Activated naive CD8-positive, alpha-beta T cell treated with anti-CD3 and anti-CD28 coated beads, Interleukin-2, amount 50 U/mL, for 24 hours (primary cell): ENCODE measurements around the gene BLMH.

ENCODE experiments used
- ATAC-seq: fragments of 150-1000 bp; cut with Tn5 transposase; one replicate; pipeline ENCODE4 v1.10.0; 2021
- DNase-seq: peaks from one replicate; pipeline ENCODE4 v3.0.0; 2021
- H3K27ac Mint-ChIP-seq: one replicate; pipeline ENCODE4 v1.8.0; 2021; ENCODE audit warnings: mild to moderate bottlenecking, mixed read lengths
- H3K27me3 Mint-ChIP-seq: one replicate; pipeline ENCODE4 v1.8.0; 2021; ENCODE audit warnings: mixed read lengths
- H3K36me3 Mint-ChIP-seq: one replicate; pipeline ENCODE4 v1.8.0; 2021; ENCODE audit warnings: low read depth, mixed read lengths
- H3K4me1 Mint-ChIP-seq: one replicate; pipeline ENCODE4 v1.8.0; 2021; ENCODE audit warnings: mixed read lengths
- H3K4me3 Mint-ChIP-seq: one replicate; pipeline ENCODE4 v1.8.0; 2021; ENCODE audit warnings: mild to moderate bottlenecking, moderate library complexity, mixed read lengths
- H3K9me3 Mint-ChIP-seq: one replicate; pipeline ENCODE4 v1.8.0; 2021; ENCODE audit warnings: mixed read lengths

The BLMH gene

DNA sequence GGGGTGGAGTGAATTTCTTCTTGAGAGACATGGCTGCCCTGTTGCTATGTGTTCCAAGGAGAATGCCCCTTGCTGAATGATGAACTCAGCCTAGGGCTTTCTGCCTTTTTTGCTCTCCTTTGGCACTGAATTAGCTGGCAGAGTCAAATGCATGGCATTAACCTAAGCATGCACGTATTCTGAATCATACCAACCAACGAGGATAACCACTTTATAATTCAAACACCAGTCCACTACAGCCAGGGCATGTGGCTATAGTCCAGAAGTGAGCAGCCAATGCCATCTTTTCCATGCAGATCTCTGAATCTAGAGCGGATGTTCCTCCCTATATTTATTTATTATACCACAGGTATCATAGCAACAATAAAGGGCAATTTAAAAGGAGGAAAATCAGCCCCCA lies 26.4 kb upstream of the BLMH start:
- no peak overlapping the region for H3K27ac Mint-ChIP-seq
- no peaks in the 10 kb centered on the region for H3K9me3 Mint-ChIP-seq
- peaks cover 11% of the 10 kb centered on the region for H3K4me1 Mint-ChIP-seq
- H3K4me3 Mint-ChIP-seq, result no peak overlapping the region
- no peaks in the 10 kb centered on the region for H3K36me3 Mint-ChIP-seq
- ATAC-seq (no peak), DNase-seq (no peak)
- H3K27me3 Mint-ChIP-seq, result peaks cover 3% of the 10 kb centered on the region

DNA sequence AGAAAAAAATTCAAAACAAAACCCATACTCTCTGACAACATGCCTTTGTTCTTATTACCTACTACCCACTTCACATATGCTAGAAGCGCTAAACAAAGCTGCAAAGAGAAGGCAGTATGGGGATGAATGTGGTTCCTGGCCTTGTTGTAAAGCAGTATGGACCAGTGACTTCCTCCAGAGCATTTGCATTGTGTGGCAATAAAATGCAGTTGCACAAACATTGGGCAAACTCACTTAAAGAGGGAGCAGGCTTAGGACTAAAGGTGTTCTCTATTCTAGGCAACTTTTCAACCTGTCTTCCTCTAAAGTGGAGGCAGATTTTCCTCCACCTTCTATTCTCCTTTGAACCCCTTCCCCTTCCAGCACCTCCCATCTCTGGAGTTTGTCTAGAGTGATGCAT lies 25.0 kb upstream of the BLMH start:
- H3K4me3 Mint-ChIP-seq, result no peak overlapping the region
- H3K9me3 Mint-ChIP-seq, result no peaks in the 10 kb centered on the region
- peaks cover 6% of the 10 kb centered on the region for H3K4me1 Mint-ChIP-seq
- ATAC-seq, result no peak
- no peaks in the 10 kb centered on the region for H3K36me3 Mint-ChIP-seq
- peaks cover 3% of the 10 kb centered on the region for H3K27me3 Mint-ChIP-seq
- no peak for DNase-seq
- H3K27ac Mint-ChIP-seq, result no peak overlapping the region

DNA sequence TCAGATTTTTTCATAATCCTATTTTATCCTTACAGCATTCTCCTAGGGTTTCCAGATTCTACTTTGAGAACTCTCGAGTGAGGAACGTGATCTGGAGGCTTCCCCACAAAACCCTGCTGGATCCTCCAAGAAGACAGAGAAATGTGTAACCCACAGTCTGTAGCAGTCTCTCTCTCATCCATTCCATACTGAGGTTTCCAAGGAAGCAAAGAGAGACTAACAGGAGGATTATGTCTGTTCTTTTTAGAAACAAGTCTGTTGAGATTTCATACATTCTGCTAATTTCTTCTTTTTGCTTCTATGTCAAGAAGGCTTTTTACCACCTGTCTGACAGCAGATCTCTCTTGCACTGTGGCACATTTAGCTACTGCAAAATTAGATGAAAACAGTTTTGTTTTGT lies 23.4 kb upstream of the BLMH start:
- peaks cover 3% of the 10 kb centered on the region for H3K27me3 Mint-ChIP-seq
- H3K9me3 Mint-ChIP-seq, result no peaks in the 10 kb centered on the region
- no peaks in the 10 kb centered on the region for H3K36me3 Mint-ChIP-seq
- ATAC-seq, result no peak
- H3K4me3 Mint-ChIP-seq, result no peak overlapping the region
- DNase-seq, result no peak
- peaks cover 6% of the 10 kb centered on the region for H3K4me1 Mint-ChIP-seq
- H3K27ac Mint-ChIP-seq, result no peak overlapping the region

DNA sequence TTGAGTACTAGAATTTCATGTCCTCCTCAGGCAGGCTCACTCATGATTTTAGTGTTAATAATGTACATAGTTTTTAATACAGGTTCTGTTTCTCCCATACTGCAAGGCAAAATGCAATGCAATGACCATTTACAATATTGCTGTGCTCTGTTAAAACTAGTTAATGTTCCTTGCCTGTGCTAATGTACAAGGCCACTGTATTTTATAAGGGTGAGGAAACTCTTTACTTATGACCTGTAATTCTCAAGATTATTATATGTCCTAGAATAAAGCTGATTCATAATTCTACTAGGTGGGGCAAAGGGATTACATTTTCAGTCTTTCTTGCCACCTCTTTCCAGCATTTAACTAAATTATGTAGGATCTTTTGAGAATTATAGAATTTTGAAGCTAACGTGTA lies 22.7 kb upstream of the BLMH start:
- Mint-ChIP-seq H3K9me3 (no peaks in the 10 kb centered on the region), H3K36me3 (no peaks in the 10 kb centered on the region)

DNA sequence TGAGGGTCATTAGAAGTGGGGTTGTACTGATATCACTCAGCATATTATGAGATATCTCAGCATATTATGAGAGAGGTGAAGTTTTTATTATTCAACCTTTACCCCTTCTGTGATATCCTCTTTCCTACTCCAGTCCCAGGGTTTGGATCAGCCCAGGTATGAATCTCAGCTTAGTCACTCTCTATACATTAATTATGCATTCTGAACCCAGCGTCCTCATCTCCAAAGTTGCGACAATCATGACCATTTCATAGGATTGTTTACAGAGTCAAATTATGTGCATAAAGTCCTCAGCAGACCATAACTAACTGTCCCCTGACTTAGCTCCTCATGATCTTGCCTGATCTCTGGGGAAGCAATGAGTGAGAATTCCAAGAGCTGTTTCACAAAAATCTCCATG lies 20.5 kb upstream of the BLMH start:
- H3K4me1 Mint-ChIP-seq, result peaks cover 6% of the 10 kb centered on the region
- DNase-seq (no peak), ATAC-seq (no peak)
- peaks cover 3% of the 10 kb centered on the region for H3K27me3 Mint-ChIP-seq
- no peaks in the 10 kb centered on the region for H3K36me3 Mint-ChIP-seq
- no peak overlapping the region for H3K4me3 Mint-ChIP-seq
- no peaks in the 10 kb centered on the region for H3K9me3 Mint-ChIP-seq
- H3K27ac Mint-ChIP-seq, result no peak overlapping the region

More for the DNA sequence above, 22.7 kb upstream of the BLMH start:
- H3K27ac Mint-ChIP-seq, result no peak overlapping the region
- DNase-seq, result no peak
- H3K4me1 Mint-ChIP-seq, result peaks cover 6% of the 10 kb centered on the region
- H3K4me3 Mint-ChIP-seq, result no peak overlapping the region
- H3K27me3 Mint-ChIP-seq, result peaks cover 3% of the 10 kb centered on the region
- no peak for ATAC-seq

DNA sequence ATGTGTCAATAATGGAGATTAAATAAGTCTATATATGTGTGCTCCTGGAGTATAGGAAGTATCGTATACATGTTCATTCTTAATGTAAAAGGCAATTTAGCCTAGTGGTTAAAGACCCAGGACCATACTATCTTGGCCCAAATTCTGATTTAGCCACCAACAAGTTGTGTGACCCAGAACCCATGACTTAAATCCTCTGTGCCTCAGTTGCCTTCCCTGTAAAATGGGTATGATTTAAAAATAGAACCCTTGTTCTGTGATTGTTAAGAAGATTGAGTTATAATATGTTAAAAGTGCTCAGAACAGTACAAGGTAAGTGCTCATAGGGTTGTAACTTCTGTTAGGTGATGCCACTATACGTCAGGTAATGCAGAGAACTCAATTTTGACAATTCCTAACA lies 18.8 kb upstream of the BLMH start:
- peaks cover 5% of the 10 kb centered on the region for H3K27me3 Mint-ChIP-seq
- no peaks in the 10 kb centered on the region for H3K9me3 Mint-ChIP-seq
- no peak for DNase-seq
- no peak overlapping the region for H3K4me3 Mint-ChIP-seq
- H3K4me1 Mint-ChIP-seq, result peaks cover 4% of the 10 kb centered on the region
- no peaks in the 10 kb centered on the region for H3K36me3 Mint-ChIP-seq
- H3K27ac Mint-ChIP-seq, result no peak overlapping the region
- ATAC-seq, result no peak

DNA sequence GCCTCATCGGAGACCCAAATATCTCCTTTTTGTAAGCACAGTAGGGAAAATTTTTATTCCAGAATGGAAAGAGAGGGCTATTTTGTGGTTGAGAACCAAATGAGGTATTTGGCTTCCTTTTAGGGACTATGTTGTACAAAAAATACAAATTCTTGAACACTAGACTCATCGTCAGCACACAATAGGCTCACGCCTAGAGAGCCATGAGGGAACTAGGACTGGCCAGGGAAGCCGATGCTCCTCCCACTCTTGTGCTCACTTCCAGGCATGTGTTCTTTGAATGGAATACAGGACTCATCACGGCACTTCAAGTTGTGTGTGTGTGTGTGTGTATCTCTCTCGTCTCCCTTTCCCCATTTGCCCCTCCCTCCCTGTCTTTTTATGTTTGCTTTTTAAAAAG lies 17.8 kb upstream of the BLMH start:
- Mint-ChIP-seq H3K27ac (no peak overlapping the region), H3K27me3 (peaks cover 2% of the 10 kb centered on the region), H3K9me3 (no peaks in the 10 kb centered on the region), H3K36me3 (no peaks in the 10 kb centered on the region), H3K4me3 (no peak overlapping the region), H3K4me1 (no peaks in the 10 kb centered on the region)
- ATAC-seq (no peak), DNase-seq (no peak)

DNA sequence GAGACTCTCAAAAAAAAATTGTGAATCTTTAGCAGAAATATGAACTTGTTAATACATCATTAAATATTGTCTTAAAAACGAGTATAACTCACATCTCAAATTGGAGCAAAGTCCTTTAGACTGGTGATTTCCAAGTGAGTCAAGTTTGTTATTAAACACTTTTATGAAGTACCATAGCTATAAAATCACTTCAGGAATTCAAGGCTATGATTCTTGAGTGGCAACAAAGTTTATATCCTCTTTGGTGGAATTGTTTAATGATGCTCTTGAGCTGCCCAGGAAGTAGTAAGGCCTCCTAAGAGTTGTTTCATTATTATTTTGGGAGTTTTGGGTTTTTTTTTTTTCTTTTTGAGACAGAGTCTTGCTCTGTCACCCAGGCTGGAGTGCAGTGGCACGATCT lies 16.7 kb upstream of the BLMH start:
- H3K9me3 Mint-ChIP-seq, result no peaks in the 10 kb centered on the region
- no peak for ATAC-seq

DNA sequence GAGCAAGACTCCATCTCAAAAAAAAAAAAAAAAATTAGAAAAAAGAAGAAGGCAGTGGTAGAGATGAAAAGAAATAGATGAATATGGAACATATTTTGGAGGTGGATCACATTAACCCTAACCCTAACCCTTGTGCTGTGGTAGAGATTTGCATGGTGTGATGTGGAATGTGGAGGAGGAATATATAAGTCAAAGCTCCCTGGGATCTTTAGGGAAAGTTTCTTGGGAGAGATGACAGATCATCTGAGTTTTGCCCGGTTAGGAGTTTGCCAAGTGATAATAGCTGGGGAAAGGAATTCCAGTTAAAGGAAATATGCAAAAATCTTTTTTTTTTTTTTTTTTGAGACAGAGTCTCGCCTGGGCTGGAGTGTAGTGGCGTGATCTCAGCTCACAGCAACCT lies 13.0 kb upstream of the BLMH start:
- Mint-ChIP-seq H3K36me3 (no peaks in the 10 kb centered on the region), H3K27ac (no peak overlapping the region), H3K9me3 (no peaks in the 10 kb centered on the region), H3K27me3 (peaks cover 2% of the 10 kb centered on the region), H3K4me1 (peaks cover 7% of the 10 kb centered on the region), H3K4me3 (no peak overlapping the region)
- ATAC-seq (no peak), DNase-seq (no peak)

More for the DNA sequence above, 16.7 kb upstream of the BLMH start:
- DNase-seq, result no peak
- Mint-ChIP-seq H3K36me3 (no peaks in the 10 kb centered on the region), H3K4me1 (no peaks in the 10 kb centered on the region), H3K27me3 (peaks cover 2% of the 10 kb centered on the region), H3K4me3 (no peak overlapping the region), H3K27ac (no peak overlapping the region)

DNA sequence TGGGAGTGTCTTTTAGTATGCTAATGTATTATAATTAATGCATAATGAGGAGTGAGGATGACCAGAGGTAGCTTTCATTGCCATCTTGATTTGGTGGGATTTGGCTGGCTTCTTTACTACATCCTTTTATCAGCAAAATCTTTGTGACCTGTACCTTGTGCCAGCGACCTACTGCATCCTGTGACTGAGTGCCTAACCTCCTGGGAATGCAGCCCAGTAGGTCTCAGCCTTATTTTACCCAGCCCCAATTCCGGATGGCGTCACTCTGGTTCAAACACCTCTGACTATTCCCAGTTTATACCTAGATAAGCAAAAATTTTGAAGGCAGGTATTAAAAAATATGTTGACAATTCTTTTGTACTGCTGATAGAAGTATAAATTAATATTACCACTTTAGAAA lies 10.5 kb upstream of the BLMH start:
- Mint-ChIP-seq H3K9me3 (no peaks in the 10 kb centered on the region), H3K36me3 (no peaks in the 10 kb centered on the region), H3K4me1 (peaks cover 7% of the 10 kb centered on the region), H3K27me3 (peaks cover 2% of the 10 kb centered on the region), H3K4me3 (no peak overlapping the region), H3K27ac (no peak overlapping the region)
- DNase-seq (no peak), ATAC-seq (no peak)

DNA sequence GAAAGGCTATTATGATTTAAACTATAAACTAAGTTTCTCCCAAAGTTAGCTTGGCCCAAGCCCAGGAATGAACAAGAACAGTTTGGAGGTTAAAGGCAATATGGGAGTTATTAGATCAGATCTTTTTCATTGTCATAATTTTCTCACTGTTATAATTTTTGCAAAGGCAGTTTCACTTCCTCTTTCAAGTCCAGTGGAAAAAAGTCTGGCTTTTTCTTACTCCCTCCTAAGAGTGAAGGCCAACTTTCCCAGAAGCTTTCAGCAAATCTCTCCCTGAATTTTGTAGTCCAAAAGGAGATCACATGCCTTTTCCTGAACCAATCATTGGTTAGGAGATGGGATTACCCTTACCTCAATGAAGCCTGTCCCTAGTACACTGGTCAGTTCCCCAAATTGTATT lies 9.1 kb upstream of the BLMH start:
- Mint-ChIP-seq H3K4me1 (peaks cover 7% of the 10 kb centered on the region), H3K4me3 (no peak overlapping the region)

DNA sequence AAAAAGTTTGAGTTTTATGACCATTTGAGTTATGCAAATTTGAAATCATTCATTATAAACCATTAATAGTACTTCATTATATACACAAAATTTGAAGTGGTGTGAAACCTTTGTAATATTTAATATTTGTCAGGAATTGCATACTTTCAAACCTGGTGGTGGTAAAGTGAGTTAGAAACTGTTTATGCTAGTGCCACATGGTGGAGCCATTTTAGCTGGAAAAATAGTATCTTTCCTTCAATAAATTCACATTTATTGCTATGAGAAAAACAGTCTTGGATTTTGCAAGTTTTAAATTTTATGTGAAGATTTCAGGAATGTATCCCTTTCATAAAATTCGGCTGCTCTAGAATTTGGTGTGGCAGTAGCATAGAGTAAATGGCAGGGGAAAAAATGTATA lies 7.3 kb upstream of the BLMH start:
- ATAC-seq, result no peak
- H3K9me3 Mint-ChIP-seq, result no peaks in the 10 kb centered on the region
- H3K4me1 Mint-ChIP-seq, result peaks cover 7% of the 10 kb centered on the region
- H3K36me3 Mint-ChIP-seq, result no peaks in the 10 kb centered on the region
- DNase-seq, result no peak
- no peak overlapping the region for H3K4me3 Mint-ChIP-seq
- H3K27me3 Mint-ChIP-seq, result no peaks in the 10 kb centered on the region
- H3K27ac Mint-ChIP-seq, result no peak overlapping the region

More for the DNA sequence above, 9.1 kb upstream of the BLMH start:
- Mint-ChIP-seq H3K36me3 (no peaks in the 10 kb centered on the region), H3K27ac (no peak overlapping the region), H3K9me3 (no peaks in the 10 kb centered on the region), H3K27me3 (peaks cover under 1% of the 10 kb centered on the region)
- no peak for DNase-seq
- no peak for ATAC-seq

DNA sequence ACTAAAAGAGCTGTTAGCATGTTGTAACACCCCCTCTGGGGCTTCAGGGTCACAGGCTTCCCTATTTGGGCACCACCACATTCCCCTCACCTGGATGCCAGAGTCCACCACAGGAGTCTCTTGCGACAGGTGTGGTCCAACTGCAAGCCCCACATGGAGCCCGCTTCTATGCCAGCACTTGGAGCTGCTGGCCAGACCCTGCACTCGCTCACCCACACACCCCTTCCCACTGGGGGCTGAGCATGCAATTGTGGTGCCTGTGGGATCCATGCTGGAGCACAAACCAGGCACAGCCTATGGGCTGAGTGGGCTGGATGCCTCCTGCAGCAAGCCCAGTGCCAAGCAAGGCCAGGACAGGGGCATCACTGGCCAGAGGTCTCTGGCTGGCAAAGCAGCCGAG lies 6.0 kb upstream of the BLMH start:
- ATAC-seq (no peak), DNase-seq (no peak)
- H3K27ac Mint-ChIP-seq, result no peak overlapping the region
- H3K4me1 Mint-ChIP-seq, result peaks cover 7% of the 10 kb centered on the region
- H3K9me3 Mint-ChIP-seq, result no peaks in the 10 kb centered on the region
- no peaks in the 10 kb centered on the region for H3K27me3 Mint-ChIP-seq
- H3K4me3 Mint-ChIP-seq, result no peak overlapping the region
- no peaks in the 10 kb centered on the region for H3K36me3 Mint-ChIP-seq

DNA sequence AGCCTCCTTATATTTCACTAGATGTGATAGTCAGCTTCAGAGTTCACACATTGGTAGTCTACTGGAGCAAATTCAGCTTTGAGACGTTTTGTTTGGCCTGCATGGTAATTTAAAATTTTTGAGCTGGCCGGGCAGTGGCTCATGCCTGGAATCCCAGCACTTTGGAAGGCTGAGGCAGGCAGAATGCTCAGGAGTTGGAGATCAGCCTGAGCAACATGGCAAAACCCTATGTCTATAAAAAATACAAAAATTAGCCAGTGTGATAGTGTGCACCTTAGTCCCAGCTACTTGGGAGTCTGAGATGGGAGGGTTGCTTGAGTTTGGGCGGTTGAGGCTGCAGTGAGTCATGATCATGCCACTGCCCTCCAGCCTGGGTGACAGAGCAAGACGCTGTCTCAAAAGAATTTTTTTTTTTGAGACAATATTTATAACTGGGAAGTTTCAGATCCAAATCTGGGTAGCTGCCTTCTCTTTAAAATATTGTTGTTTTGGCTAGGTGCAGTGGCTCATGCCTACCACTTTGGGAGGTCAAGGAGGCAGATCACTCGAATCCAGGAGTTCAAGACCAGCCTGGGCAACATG lies 4.8 kb upstream of the BLMH start:
- Mint-ChIP-seq H3K4me1 (peaks cover 7% of the 10 kb centered on the region), H3K4me3 (no peak overlapping the region), H3K27ac (no peak overlapping the region), H3K27me3 (no peaks in the 10 kb centered on the region), H3K36me3 (no peaks in the 10 kb centered on the region), H3K9me3 (no peaks in the 10 kb centered on the region)
- DNase-seq (no peak), ATAC-seq (no peak)

DNA sequence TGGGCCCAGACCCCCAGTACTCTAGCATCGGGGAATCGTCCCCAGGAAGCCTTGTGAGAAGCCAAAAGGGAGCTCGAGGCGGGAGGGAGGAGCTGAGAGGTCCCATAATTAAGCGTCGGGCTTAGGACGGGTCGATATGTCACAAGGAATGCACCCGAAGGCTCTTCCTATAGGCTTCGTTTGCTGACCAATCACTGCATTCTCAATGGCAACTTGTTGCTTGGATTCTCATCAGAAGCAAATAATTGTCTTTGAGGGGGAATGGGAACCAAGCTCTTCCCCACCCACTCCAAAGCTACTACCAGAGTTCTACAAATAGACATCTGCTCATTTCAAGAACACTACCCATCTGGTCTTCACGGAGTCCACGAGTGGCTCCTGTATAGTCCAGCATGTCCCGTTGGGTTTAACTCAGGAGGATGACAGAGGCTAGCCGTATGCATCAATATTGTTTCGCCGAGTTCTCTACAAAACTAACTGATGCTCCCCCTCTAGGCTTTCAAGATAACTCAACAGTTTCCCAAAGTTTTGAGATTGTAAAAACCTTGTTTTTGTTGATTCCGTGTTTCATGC lies 628 bp upstream of the BLMH start:
- H3K27me3 Mint-ChIP-seq, result no peaks in the 10 kb centered on the region
- no peaks in the 10 kb centered on the region for H3K9me3 Mint-ChIP-seq
- peaks cover 19% of the 10 kb centered on the region for H3K36me3 Mint-ChIP-seq
- H3K27ac Mint-ChIP-seq, result peak overlapping the region; percentile 49
- ATAC-seq (peak; percentile 22), DNase-seq (no peak)
- peaks cover 9% of the 10 kb centered on the region for H3K4me1 Mint-ChIP-seq
- peak overlapping the region; percentile 63 for H3K4me3 Mint-ChIP-seq
